ENCODE measurements around the gene SOX13. TPM values are rescaled to one million over a fixed set of nuclear protein-coding genes. Genes with fewer than 3 reads are reported as not detected.

SOX13 gene
- total RNA-seq, 1 donor from 2014 or later = 0.71 TPM

GRCh38 chr1:204139952-204140351 lies 67.0 kb downstream of the SOX13 start:
- Mint-ChIP-seq H3K4me3 (ENCODE audit: low read depth) (no peak overlapping the region), H3K36me3 (ENCODE audit: low read depth) (no peaks in the 10 kb centered on the region), H3K27me3 (ENCODE audit: low read depth) (peaks cover 5% of the 10 kb centered on the region)

GRCh38 chr1:204141131-204141530 lies 68.2 kb downstream of the SOX13 start:
- Mint-ChIP-seq H3K27me3 (ENCODE audit: low read depth) (peaks cover 5% of the 10 kb centered on the region), H3K36me3 (ENCODE audit: low read depth) (no peaks in the 10 kb centered on the region)

More at GRCh38 chr1:204139952-204140351, 67.0 kb downstream of the SOX13 start:
- Mint-ChIP-seq H3K27ac (no peak overlapping the region), H3K9me3 (no peaks in the 10 kb centered on the region), H3K4me1 (ENCODE audit: low read depth) (no peaks in the 10 kb centered on the region)
- no peak for DNase-seq (ENCODE audit: low spot score)
- intact Hi-C loops (cut with micrococcal nuclease) = no loop called here

GRCh38 chr1:204142032-204142974 lies 69.4 kb downstream of the SOX13 start:
- DNase-seq (ENCODE audit: low spot score) = no peak
- Mint-ChIP-seq H3K9me3 (no peaks in the 10 kb centered on the region), H3K27ac (no peak overlapping the region), H3K36me3 (ENCODE audit: low read depth) (no peaks in the 10 kb centered on the region), H3K27me3 (ENCODE audit: low read depth) (peaks cover 5% of the 10 kb centered on the region), H3K4me3 (ENCODE audit: low read depth) (no peak overlapping the region), H3K4me1 (ENCODE audit: low read depth) (no peaks in the 10 kb centered on the region)
- intact Hi-C loops (cut with micrococcal nuclease) = no loop called here

More at GRCh38 chr1:204141131-204141530, 68.2 kb downstream of the SOX13 start:
- H3K9me3 Mint-ChIP-seq = no peaks in the 10 kb centered on the region
- no peak overlapping the region for H3K27ac Mint-ChIP-seq
- no peaks in the 10 kb centered on the region for H3K4me1 Mint-ChIP-seq (ENCODE audit: low read depth)
- no peak for DNase-seq (ENCODE audit: low spot score)
- intact Hi-C loops (cut with micrococcal nuclease) = no loop called here
- H3K4me3 Mint-ChIP-seq (ENCODE audit: low read depth) = no peak overlapping the region

GRCh38 chr1:204143276-204144041 lies 70.5 kb downstream of the SOX13 start:
- H3K4me3 Mint-ChIP-seq (ENCODE audit: low read depth) = no peak overlapping the region
- peaks cover 5% of the 10 kb centered on the region for H3K27me3 Mint-ChIP-seq (ENCODE audit: low read depth)
- DNase-seq (ENCODE audit: low spot score) = no peak
- no peaks in the 10 kb centered on the region for H3K36me3 Mint-ChIP-seq (ENCODE audit: low read depth)
- no peaks in the 10 kb centered on the region for H3K4me1 Mint-ChIP-seq (ENCODE audit: low read depth)
- intact Hi-C loops (cut with micrococcal nuclease) = no loop called here
- H3K27ac Mint-ChIP-seq = no peak overlapping the region
- no peaks in the 10 kb centered on the region for H3K9me3 Mint-ChIP-seq

- H3K9me3 Mint-ChIP-seq = no peaks in the 10 kb centered on the region
- no peaks in the 10 kb centered on the region for H3K36me3 Mint-ChIP-seq (ENCODE audit: low read depth)
- intact Hi-C loops (cut with micrococcal nuclease) = no loop called here
- H3K4me1 Mint-ChIP-seq (ENCODE audit: low read depth) = no peaks in the 10 kb centered on the region
- peaks cover 8% of the 10 kb centered on the region for H3K27me3 Mint-ChIP-seq (ENCODE audit: low read depth)
- no peak for DNase-seq (ENCODE audit: low spot score)
- H3K4me3 Mint-ChIP-seq (ENCODE audit: low read depth) = no peak overlapping the region
- no peak overlapping the region for H3K27ac Mint-ChIP-seq
These were observed 72.2 kb downstream of the SOX13 start for GRCh38 chr1:204145033-204145504.

GRCh38 chr1:204146309-204146708 lies 73.4 kb downstream of the SOX13 start:
- Mint-ChIP-seq H3K27ac (no peak overlapping the region), H3K27me3 (ENCODE audit: low read depth) (peaks cover 17% of the 10 kb centered on the region), H3K4me1 (ENCODE audit: low read depth) (peaks cover 2% of the 10 kb centered on the region), H3K4me3 (ENCODE audit: low read depth) (no peak overlapping the region), H3K9me3 (no peaks in the 10 kb centered on the region), H3K36me3 (ENCODE audit: low read depth) (no peaks in the 10 kb centered on the region)
- no peak for DNase-seq (ENCODE audit: low spot score)
- intact Hi-C loops (cut with micrococcal nuclease) = no loop called here

- intact Hi-C loops (cut with micrococcal nuclease) = no loop called here
- H3K27me3 Mint-ChIP-seq (ENCODE audit: low read depth) = peaks cover 16% of the 10 kb centered on the region
- no peak for DNase-seq (ENCODE audit: low spot score)
- no peak overlapping the region for H3K4me3 Mint-ChIP-seq (ENCODE audit: low read depth)
- no peaks in the 10 kb centered on the region for H3K36me3 Mint-ChIP-seq (ENCODE audit: low read depth)
- H3K4me1 Mint-ChIP-seq (ENCODE audit: low read depth) = peaks cover 2% of the 10 kb centered on the region
- no peak overlapping the region for H3K27ac Mint-ChIP-seq
- no peaks in the 10 kb centered on the region for H3K9me3 Mint-ChIP-seq
These were observed 74.0 kb downstream of the SOX13 start for GRCh38 chr1:204146965-204147364.

- Mint-ChIP-seq H3K9me3 (no peaks in the 10 kb centered on the region), H3K27me3 (ENCODE audit: low read depth) (peaks cover 20% of the 10 kb centered on the region), H3K27ac (no peak overlapping the region), H3K4me3 (ENCODE audit: low read depth) (no peak overlapping the region), H3K4me1 (ENCODE audit: low read depth) (peaks cover 2% of the 10 kb centered on the region), H3K36me3 (ENCODE audit: low read depth) (no peaks in the 10 kb centered on the region)
- no peak for DNase-seq (ENCODE audit: low spot score)
- intact Hi-C loops (cut with micrococcal nuclease) = no loop called here
These were observed 74.8 kb downstream of the SOX13 start for GRCh38 chr1:204147406-204148383.

- Mint-ChIP-seq H3K4me1 (ENCODE audit: low read depth) (peaks cover 2% of the 10 kb centered on the region), H3K36me3 (ENCODE audit: low read depth) (no peaks in the 10 kb centered on the region), H3K27me3 (ENCODE audit: low read depth) (peaks cover 26% of the 10 kb centered on the region), H3K27ac (no peak overlapping the region), H3K4me3 (ENCODE audit: low read depth) (no peak overlapping the region), H3K9me3 (no peaks in the 10 kb centered on the region)
- intact Hi-C loops (cut with micrococcal nuclease) = no loop called here
- no peak for DNase-seq (ENCODE audit: low spot score)
These were observed 76.2 kb downstream of the SOX13 start for GRCh38 chr1:204149107-204149506.

GRCh38 chr1:204149635-204150565 lies 77.0 kb downstream of the SOX13 start:
- no peak for DNase-seq (ENCODE audit: low spot score)

GRCh38 chr1:204150702-204151551 lies 78.0 kb downstream of the SOX13 start:
- H3K27ac Mint-ChIP-seq = no peak overlapping the region
- peak overlapping the region; percentile 61 for H3K4me3 Mint-ChIP-seq (ENCODE audit: low read depth)
- H3K4me1 Mint-ChIP-seq (ENCODE audit: low read depth) = peaks cover 2% of the 10 kb centered on the region

More at GRCh38 chr1:204149635-204150565, 77.0 kb downstream of the SOX13 start:
- intact Hi-C loops (cut with micrococcal nuclease) = no loop called here
- Mint-ChIP-seq H3K27me3 (ENCODE audit: low read depth) (peaks cover 26% of the 10 kb centered on the region), H3K9me3 (no peaks in the 10 kb centered on the region), H3K4me1 (ENCODE audit: low read depth) (peaks cover 2% of the 10 kb centered on the region), H3K4me3 (ENCODE audit: low read depth) (peak overlapping the region; percentile 15), H3K36me3 (ENCODE audit: low read depth) (no peaks in the 10 kb centered on the region), H3K27ac (no peak overlapping the region)

More at GRCh38 chr1:204150702-204151551, 78.0 kb downstream of the SOX13 start:
- DNase-seq (ENCODE audit: low spot score) = no peak
- Mint-ChIP-seq H3K27me3 (ENCODE audit: low read depth) (peaks cover 26% of the 10 kb centered on the region), H3K36me3 (ENCODE audit: low read depth) (no peaks in the 10 kb centered on the region), H3K9me3 (no peaks in the 10 kb centered on the region)
- intact Hi-C loops (cut with micrococcal nuclease) = no loop called here
